Osteocyte (in vitro differentiated cells): Measurements from ENCODE around the gene TMEM220. TPM values are rescaled to one million over a fixed set of nuclear protein-coding genes. Genes with fewer than 3 reads are reported as not detected.

ENCODE experiments used
- DNase-seq: peaks from one replicate; pipeline ENCODE4 v3.0.0; 2021; ENCODE audit warnings: mixed read lengths; ENCODE audit not compliant: unreplicated experiment; ENCODE audit errors: extremely low spot score
- H3K27ac Mint-ChIP-seq: one replicate; pipeline ENCODE4 v1.8.0; 2021; ENCODE audit warnings: mild to moderate bottlenecking, mixed read lengths; ENCODE audit not compliant: unreplicated experiment
- H3K27me3 Mint-ChIP-seq: one replicate; pipeline ENCODE4 v1.8.0; 2021; ENCODE audit warnings: mixed read lengths; ENCODE audit not compliant: unreplicated experiment
- H3K36me3 Mint-ChIP-seq: one replicate; pipeline ENCODE4 v1.8.0; 2021; ENCODE audit warnings: mixed read lengths; ENCODE audit not compliant: unreplicated experiment
- H3K4me1 Mint-ChIP-seq: one replicate; pipeline ENCODE4 v1.8.0; 2021; ENCODE audit warnings: mixed read lengths; ENCODE audit not compliant: unreplicated experiment
- H3K4me3 Mint-ChIP-seq: one replicate; pipeline ENCODE4 v1.8.0; 2021; ENCODE audit warnings: mild to moderate bottlenecking, moderate library complexity, mixed read lengths; ENCODE audit not compliant: unreplicated experiment
- H3K9me3 Mint-ChIP-seq: one replicate; pipeline ENCODE4 v1.8.0; 2021; ENCODE audit warnings: mixed read lengths; ENCODE audit not compliant: unreplicated experiment
- CTCF ChIP-seq: fragments of 200-600 bp; sonication (generic); IDR thresholded peaks from 2 replicates; pipeline ENCODE4 v1.5.0; 2021; ENCODE audit warnings: antibody characterized with exemption, mild to moderate bottlenecking, moderate library complexity
- total RNA-seq: library from RNA; stranded (reverse); gene quantifications from 2 replicates; pipeline ENCODE4 v1.2.1, GENCODE V29; 2021

The TMEM220 gene
- total RNA-seq, 1 donor from 2014 or later = 6.8 TPM

GRCh38 chr17:10724546-10725195 is 5.2 kb downstream of the TMEM220 start:
- H3K27ac Mint-ChIP-seq = no peak overlapping the region
- peaks cover 5% of the 10 kb centered on the region for H3K36me3 Mint-ChIP-seq
- no peak for DNase-seq
- H3K4me3 Mint-ChIP-seq = no peak overlapping the region
- TF ChIP-seq CTCF = no peak
- H3K9me3 Mint-ChIP-seq = no peaks in the 10 kb centered on the region
- no peaks in the 10 kb centered on the region for H3K27me3 Mint-ChIP-seq
- peaks cover 2% of the 10 kb centered on the region for H3K4me1 Mint-ChIP-seq

GRCh38 chr17:10718547-10718946 is 11.3 kb downstream of the TMEM220 start:
- Mint-ChIP-seq H3K9me3 (no peaks in the 10 kb centered on the region), H3K4me1 (no peaks in the 10 kb centered on the region), H3K36me3 (peaks cover 4% of the 10 kb centered on the region), H3K27ac (no peak overlapping the region), H3K27me3 (no peaks in the 10 kb centered on the region), H3K4me3 (no peak overlapping the region)
- TF ChIP-seq CTCF = no peak
- no peak for DNase-seq

- H3K4me3 Mint-ChIP-seq = no peak overlapping the region
- no peak for DNase-seq
- no peak overlapping the region for H3K27ac Mint-ChIP-seq
- no peaks in the 10 kb centered on the region for H3K27me3 Mint-ChIP-seq
- H3K36me3 Mint-ChIP-seq = peaks cover 16% of the 10 kb centered on the region
- H3K9me3 Mint-ChIP-seq = no peaks in the 10 kb centered on the region
- no peaks in the 10 kb centered on the region for H3K4me1 Mint-ChIP-seq
- TF ChIP-seq CTCF = no peak
Observed at GRCh38 chr17:10716218-10716617, 13.6 kb downstream of the TMEM220 start.

GRCh38 chr17:10713318-10713717 is 16.5 kb downstream of the TMEM220 start:
- DNase-seq = no peak
- Mint-ChIP-seq H3K4me1 (no peaks in the 10 kb centered on the region), H3K9me3 (no peaks in the 10 kb centered on the region), H3K27me3 (no peaks in the 10 kb centered on the region), H3K4me3 (no peak overlapping the region), H3K27ac (no peak overlapping the region), H3K36me3 (peaks cover 34% of the 10 kb centered on the region)
- TF ChIP-seq CTCF = no peak

- Mint-ChIP-seq H3K9me3 (no peaks in the 10 kb centered on the region), H3K27ac (no peak overlapping the region), H3K4me1 (peaks cover 18% of the 10 kb centered on the region), H3K4me3 (no peak overlapping the region), H3K27me3 (no peaks in the 10 kb centered on the region), H3K36me3 (peaks cover 34% of the 10 kb centered on the region)
- TF ChIP-seq CTCF = no peak
- DNase-seq = no peak
Observed at GRCh38 chr17:10705727-10706126, 24.1 kb downstream of the TMEM220 start.
